ENCODE data around the gene MAK. TPM values are rescaled to one million over a fixed set of nuclear protein-coding genes. Genes with fewer than 3 reads are reported as not detected.

Gene MAK
- total and polyA plus RNA-seq, 2 of the 13 experiments (the other 11 are each of a cell fraction or from before 2014, with no cell fraction given) = 0.04 TPM; not detected in 1

DNA sequence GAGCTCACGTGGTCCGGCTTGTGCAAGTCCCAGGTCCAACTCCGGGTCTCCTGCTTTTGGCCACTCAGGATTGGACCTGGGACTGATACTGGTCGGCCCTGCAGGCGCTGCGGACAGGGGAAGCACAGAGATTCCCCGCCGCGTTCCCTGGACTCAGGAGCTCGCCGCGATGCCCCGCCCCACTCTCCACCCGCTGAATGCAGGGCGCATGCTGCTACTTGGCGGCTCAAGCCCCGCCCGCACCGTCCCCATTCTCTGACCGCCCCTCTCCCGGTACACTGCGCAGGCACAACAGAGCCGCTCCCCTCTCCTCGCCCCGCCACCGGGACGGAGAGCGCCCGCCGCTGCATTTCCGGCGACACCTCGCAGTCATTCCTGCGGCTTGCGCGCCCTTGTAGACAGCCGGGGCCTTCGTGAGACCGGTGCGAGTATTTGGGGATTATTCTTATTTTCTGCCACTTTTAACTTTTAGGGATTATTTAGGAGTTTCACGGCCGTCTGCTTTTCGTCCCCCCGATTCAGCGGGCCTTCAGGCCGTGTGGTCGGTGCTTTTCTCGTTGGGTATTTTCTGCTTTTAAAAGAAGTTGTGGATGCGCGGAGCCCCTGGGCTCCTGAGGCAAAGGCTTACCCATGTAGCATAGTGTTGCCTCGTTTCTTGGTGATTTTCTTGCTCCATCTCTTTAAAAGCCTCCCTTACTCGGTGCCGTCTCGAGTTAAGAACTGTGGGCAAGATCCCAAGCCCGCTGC is 115.3 kb downstream of the MAK start, which contains the start of gene TMEM14C (continued):
- TF ChIP-seq ZNF205 (CRISPR knock-in tag; IDR thresholded peaks at IDR 0.05) = peak; percentile 75; the same call in 1 of the 2 replicates
- TF ChIP-seq ZNF33A (CRISPR knock-in tag; IDR thresholded peaks at IDR 0.05; ENCODE audit: borderline replicate concordance) = no peak
- TF ChIP-seq ZFP36L1 (CRISPR knock-in tag; IDR thresholded peaks at IDR 0.05) = peak; percentile 87
- peak; percentile 99 for TF ChIP-seq ZNF350 (CRISPR knock-in tag; IDR thresholded peaks at IDR 0.05; ENCODE audit: borderline replicate concordance, low read depth)
- peak; percentile 98 for TF ChIP-seq GTF3A (CRISPR knock-in tag; conservative IDR thresholded peaks at IDR 0.05)
- TF ChIP-seq ZNF329 (CRISPR knock-in tag; IDR thresholded peaks at IDR 0.05; ENCODE audit: low read depth) = peak; percentile 54
- peak; percentile 96 for TF ChIP-seq ZNF292 (CRISPR knock-in tag; IDR thresholded peaks at IDR 0.05; ENCODE audit: borderline replicate concordance, low read depth)
- TF ChIP-seq ZNF572 (CRISPR knock-in tag; IDR thresholded peaks at IDR 0.05) = 0 out of 2 replicates have a peak, but pooled peaks have one; percentile 62
- TF ChIP-seq ZNF446 (CRISPR knock-in tag; IDR thresholded peaks at IDR 0.05) = no peak
- TF ChIP-seq REPIN1 (CRISPR knock-in tag; IDR thresholded peaks at IDR 0.05; ENCODE audit: borderline replicate concordance, low read depth) = peak; percentile 80; the same call in 1 of the 2 replicates
- peak; percentile 90 for TF ChIP-seq KDM2A (CRISPR knock-in tag; IDR thresholded peaks at IDR 0.05; ENCODE audit: borderline replicate concordance, low read depth)
- no peak for TF ChIP-seq STAT5B (CRISPR knock-in tag; IDR thresholded peaks at IDR 0.05)
- TF ChIP-seq, protein P1, sequence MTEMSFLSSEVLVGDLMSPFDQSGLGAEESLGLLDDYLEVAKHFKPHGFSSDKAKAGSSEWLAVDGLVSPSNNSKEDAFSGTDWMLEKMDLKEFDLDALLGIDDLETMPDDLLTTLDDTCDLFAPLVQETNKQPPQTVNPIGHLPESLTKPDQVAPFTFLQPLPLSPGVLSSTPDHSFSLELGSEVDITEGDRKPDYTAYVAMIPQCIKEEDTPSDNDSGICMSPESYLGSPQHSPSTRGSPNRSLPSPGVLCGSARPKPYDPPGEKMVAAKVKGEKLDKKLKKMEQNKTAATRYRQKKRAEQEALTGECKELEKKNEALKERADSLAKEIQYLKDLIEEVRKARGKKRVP (CRISPR knock-in tag; IDR thresholded peaks at IDR 0.05) = peak in 1 of 2 experiments; percentile 82; a peak in 2 of 4 replicates
- TF ChIP-seq NFKBIZ (CRISPR knock-in tag; IDR thresholded peaks at IDR 0.05) = 0 out of 2 replicates have a peak, but pooled peaks have one; percentile 28
- TF ChIP-seq SMYD3 (CRISPR knock-in tag; IDR thresholded peaks at IDR 0.05) = no peak; the same call in 1 of the 2 replicates
- TF ChIP-seq, protein P2, sequence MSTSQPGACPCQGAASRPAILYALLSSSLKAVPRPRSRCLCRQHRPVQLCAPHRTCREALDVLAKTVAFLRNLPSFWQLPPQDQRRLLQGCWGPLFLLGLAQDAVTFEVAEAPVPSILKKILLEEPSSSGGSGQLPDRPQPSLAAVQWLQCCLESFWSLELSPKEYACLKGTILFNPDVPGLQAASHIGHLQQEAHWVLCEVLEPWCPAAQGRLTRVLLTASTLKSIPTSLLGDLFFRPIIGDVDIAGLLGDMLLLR (CRISPR knock-in tag; IDR thresholded peaks at IDR 0.05) = no peak
- TF ChIP-seq, protein P3, sequence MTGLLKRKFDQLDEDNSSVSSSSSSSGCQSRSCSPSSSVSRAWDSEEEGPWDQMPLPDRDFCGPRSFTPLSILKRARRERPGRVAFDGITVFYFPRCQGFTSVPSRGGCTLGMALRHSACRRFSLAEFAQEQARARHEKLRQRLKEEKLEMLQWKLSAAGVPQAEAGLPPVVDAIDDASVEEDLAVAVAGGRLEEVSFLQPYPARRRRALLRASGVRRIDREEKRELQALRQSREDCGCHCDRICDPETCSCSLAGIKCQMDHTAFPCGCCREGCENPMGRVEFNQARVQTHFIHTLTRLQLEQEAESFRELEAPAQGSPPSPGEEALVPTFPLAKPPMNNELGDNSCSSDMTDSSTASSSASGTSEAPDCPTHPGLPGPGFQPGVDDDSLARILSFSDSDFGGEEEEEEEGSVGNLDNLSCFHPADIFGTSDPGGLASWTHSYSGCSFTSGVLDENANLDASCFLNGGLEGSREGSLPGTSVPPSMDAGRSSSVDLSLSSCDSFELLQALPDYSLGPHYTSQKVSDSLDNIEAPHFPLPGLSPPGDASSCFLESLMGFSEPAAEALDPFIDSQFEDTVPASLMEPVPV (CRISPR knock-in tag; IDR thresholded peaks at IDR 0.05) = peak; percentile 85
- TF ChIP-seq GATA4 (IDR thresholded peaks at IDR 0.05; ENCODE audit: borderline replicate concordance, low read depth) = peak; percentile 51; the same call in 1 of the 2 replicates
- peak; percentile 78; the same call in 1 of the 2 replicates for TF ChIP-seq RXRB (CRISPR knock-in tag; IDR thresholded peaks at IDR 0.05; ENCODE audit: borderline replicate concordance)
- peak; percentile 12; the same call in 1 of the 2 replicates for TF ChIP-seq HHEX (CRISPR knock-in tag; IDR thresholded peaks at IDR 0.05)
- TF ChIP-seq SKI (IDR thresholded peaks at IDR 0.05; ENCODE audit: partially characterized antibody) = peak; percentile 53
- no peak for TF ChIP-seq FOSL1 (CRISPR knock-in tag; IDR thresholded peaks at IDR 0.05; ENCODE audit: borderline replicate concordance)
- TF ChIP-seq, protein P4, sequence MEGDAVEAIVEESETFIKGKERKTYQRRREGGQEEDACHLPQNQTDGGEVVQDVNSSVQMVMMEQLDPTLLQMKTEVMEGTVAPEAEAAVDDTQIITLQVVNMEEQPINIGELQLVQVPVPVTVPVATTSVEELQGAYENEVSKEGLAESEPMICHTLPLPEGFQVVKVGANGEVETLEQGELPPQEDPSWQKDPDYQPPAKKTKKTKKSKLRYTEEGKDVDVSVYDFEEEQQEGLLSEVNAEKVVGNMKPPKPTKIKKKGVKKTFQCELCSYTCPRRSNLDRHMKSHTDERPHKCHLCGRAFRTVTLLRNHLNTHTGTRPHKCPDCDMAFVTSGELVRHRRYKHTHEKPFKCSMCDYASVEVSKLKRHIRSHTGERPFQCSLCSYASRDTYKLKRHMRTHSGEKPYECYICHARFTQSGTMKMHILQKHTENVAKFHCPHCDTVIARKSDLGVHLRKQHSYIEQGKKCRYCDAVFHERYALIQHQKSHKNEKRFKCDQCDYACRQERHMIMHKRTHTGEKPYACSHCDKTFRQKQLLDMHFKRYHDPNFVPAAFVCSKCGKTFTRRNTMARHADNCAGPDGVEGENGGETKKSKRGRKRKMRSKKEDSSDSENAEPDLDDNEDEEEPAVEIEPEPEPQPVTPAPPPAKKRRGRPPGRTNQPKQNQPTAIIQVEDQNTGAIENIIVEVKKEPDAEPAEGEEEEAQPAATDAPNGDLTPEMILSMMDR (CRISPR knock-in tag; IDR thresholded peaks at IDR 0.05) = peak; percentile 44
